ENCODE measurements around the gene DLX3. TPM values are rescaled to one million over a fixed set of nuclear protein-coding genes. Genes with fewer than 3 reads are reported as not detected.

Gene DLX3
- polyA plus RNA-seq, 3 donors = not detected

DNA sequence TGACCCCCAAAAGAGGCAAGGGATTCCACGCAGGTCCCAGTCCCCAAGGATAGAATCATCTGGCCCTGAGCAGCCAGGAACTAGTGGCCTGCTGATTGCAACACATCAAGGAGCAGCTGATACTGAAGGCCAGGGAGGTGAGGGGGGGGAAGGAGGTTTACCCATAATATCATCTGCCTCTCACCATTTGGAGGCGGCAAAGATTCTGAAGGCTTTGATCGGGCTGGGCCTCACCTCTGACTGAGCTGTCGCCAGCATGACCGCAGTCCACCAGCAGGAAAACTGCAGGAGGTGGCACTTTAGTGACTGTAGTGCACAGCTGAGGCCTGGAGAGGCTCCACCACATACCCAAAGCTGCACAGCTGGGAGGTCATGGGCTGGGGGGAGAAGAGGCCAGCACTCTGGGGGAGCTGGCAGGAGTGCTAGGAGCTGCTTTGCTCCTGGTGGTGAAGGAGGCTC, 40.4 kb upstream of the DLX3 start:
- H3K4me2 ChIP-seq (replicated peaks; ENCODE audit: extremely low read depth, low read length, poor library complexity, severe bottlenecking) = no peak overlapping the region
- H3K9me3 Mint-ChIP-seq = peaks cover 0 to 3% (median 0%) of the 10 kb centered on the region in 7 donors

DNA sequence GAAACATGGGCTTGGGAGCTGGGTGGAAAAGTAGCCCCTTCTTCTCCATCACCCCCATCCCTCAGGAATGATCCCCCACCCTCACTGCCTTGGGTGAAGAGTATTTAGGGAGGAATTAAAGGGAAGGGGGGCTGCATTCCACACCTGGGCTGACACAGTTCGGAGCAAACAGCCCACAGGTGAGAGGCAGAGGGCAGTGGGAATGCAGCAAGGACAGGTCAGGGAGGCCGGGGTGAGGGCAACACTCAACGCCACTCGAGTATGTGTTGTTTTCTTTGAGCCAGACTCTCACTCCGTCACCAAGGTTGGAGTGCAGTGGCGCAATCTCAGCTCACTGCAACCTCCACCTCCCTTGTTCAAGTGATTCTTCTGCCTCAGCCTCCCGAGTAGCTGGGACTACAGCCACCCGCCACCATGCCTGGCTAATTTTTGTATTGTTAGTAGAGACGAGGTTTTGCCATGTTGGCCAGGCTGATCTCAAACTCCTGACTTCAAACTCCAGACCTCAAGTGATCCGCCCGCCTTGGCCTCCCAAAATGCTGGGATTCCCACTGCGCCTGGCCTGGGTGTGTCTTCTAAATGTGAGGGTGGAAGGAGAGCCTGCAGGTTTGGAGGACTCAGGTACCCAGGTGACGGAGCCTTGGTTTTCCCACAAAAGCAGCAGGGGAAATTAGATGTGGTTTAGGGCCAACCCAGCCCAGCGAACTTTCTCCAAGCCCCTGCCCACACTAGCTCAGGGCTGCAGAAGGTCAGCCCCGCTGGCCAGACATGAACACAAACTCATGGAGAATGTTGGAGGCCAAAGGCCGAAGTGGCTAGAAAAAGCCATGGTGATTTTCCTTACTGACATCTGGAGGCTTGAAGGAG, 39.7 kb upstream of the DLX3 start:
- H3K27me3 ChIP-seq (ENCODE audit: control insufficient read depth in 2 of 2, insufficient read depth in 2 of 2, low read length in 2 of 2) = no peaks in the 10 kb centered on the region
- Mint-ChIP-seq H3K27ac (no peak overlapping the region), H3K9me3 (peaks cover 0 to 3% (median 0%) of the 10 kb centered on the region in 7 donors), H3K36me3 (no peaks in the 10 kb centered on the region), H3K4me1 (no peaks in the 10 kb centered on the region), H3K27me3 (ENCODE audit: low read depth in 3 of 3) (peaks cover 8 to 17% (median 12%) of the 10 kb centered on the region in 3 donors), H3K4me3 (no peak overlapping the region)
- no peak overlapping the region for H2AFZ ChIP-seq (ENCODE audit: insufficient read depth, low read depth, low read length, poor library complexity, severe bottlenecking)
- H3K36me3 ChIP-seq (replicated peaks in 1 of 2; ENCODE audit: control insufficient read depth in 1 of 2, insufficient read depth in 2 of 2, low read length in 2 of 2) = no peaks in the 10 kb centered on the region
- no peak overlapping the region for H3K27ac ChIP-seq (ENCODE audit: low read depth in 1 of 2, low read length in 2 of 2)
- H3K4me2 ChIP-seq (replicated peaks; ENCODE audit: extremely low read depth, low read length, poor library complexity, severe bottlenecking) = no peak overlapping the region
- no peaks in the 10 kb centered on the region for H3K4me1 ChIP-seq (ENCODE audit: control insufficient read depth in 1 of 2, insufficient read depth in 2 of 2, low read length in 2 of 2)
- H3K9ac ChIP-seq (ENCODE audit: insufficient read depth, low read length, poor library complexity, severe bottlenecking) = no peak overlapping the region
- 71% methylated on average over 8 of the region's 16 CpGs for WGBS (ENCODE audit: insufficient coverage)
- no peaks in the 10 kb centered on the region for H3K79me2 ChIP-seq (ENCODE audit: insufficient read depth, low read length)
- TF ChIP-seq, protein P1, sequence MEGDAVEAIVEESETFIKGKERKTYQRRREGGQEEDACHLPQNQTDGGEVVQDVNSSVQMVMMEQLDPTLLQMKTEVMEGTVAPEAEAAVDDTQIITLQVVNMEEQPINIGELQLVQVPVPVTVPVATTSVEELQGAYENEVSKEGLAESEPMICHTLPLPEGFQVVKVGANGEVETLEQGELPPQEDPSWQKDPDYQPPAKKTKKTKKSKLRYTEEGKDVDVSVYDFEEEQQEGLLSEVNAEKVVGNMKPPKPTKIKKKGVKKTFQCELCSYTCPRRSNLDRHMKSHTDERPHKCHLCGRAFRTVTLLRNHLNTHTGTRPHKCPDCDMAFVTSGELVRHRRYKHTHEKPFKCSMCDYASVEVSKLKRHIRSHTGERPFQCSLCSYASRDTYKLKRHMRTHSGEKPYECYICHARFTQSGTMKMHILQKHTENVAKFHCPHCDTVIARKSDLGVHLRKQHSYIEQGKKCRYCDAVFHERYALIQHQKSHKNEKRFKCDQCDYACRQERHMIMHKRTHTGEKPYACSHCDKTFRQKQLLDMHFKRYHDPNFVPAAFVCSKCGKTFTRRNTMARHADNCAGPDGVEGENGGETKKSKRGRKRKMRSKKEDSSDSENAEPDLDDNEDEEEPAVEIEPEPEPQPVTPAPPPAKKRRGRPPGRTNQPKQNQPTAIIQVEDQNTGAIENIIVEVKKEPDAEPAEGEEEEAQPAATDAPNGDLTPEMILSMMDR (IDR thresholded peaks at IDR 0.05) = no peak
- DNase-seq = no peak
- intact Hi-C loops (cut with micrococcal nuclease) = no loop called here
- no peak overlapping the region for H3K4me3 ChIP-seq (replicated peaks in 1 of 3; ENCODE audit: low read depth in 2 of 3, low read length in 3 of 3)
- H4K20me1 ChIP-seq (ENCODE audit: insufficient read depth, low read length) = no peaks in the 10 kb centered on the region
- no peaks in the 10 kb centered on the region for H3K9me3 ChIP-seq (replicated peaks in 1 of 2; ENCODE audit: control insufficient read depth in 1 of 2, insufficient read depth in 1 of 2, low read length in 2 of 2)

More for the DNA sequence above, 40.4 kb upstream of the DLX3 start:
- H3K4me3 ChIP-seq (replicated peaks in 1 of 3; ENCODE audit: low read depth in 2 of 3, low read length in 3 of 3) = no peak overlapping the region
- no peaks in the 10 kb centered on the region for H3K36me3 ChIP-seq (replicated peaks in 1 of 2; ENCODE audit: control insufficient read depth in 1 of 2, insufficient read depth in 2 of 2, low read length in 2 of 2)
- H3K27ac ChIP-seq (ENCODE audit: low read depth in 1 of 2, low read length in 2 of 2) = no peak overlapping the region
- no peaks in the 10 kb centered on the region for H3K79me2 ChIP-seq (ENCODE audit: insufficient read depth, low read length)
- no peaks in the 10 kb centered on the region for H3K9me3 ChIP-seq (replicated peaks in 1 of 2; ENCODE audit: control insufficient read depth in 1 of 2, insufficient read depth in 1 of 2, low read length in 2 of 2)
- Mint-ChIP-seq H3K27ac (peak overlapping the region in 2 of 7 donors; percentile 5 to 44), H3K4me1 (no peaks in the 10 kb centered on the region), H3K4me3 (no peak overlapping the region), H3K27me3 (ENCODE audit: low read depth in 3 of 3) (peaks cover 8 to 12% (median 12%) of the 10 kb centered on the region in 3 donors), H3K36me3 (no peaks in the 10 kb centered on the region)
- H3K27me3 ChIP-seq (ENCODE audit: control insufficient read depth in 2 of 2, insufficient read depth in 2 of 2, low read length in 2 of 2) = no peaks in the 10 kb centered on the region
- intact Hi-C loops (cut with micrococcal nuclease) = no loop called here
- no peak overlapping the region for H3K9ac ChIP-seq (ENCODE audit: insufficient read depth, low read length, poor library complexity, severe bottlenecking)
- H3K4me1 ChIP-seq (ENCODE audit: control insufficient read depth in 1 of 2, insufficient read depth in 2 of 2, low read length in 2 of 2) = no peaks in the 10 kb centered on the region
- TF ChIP-seq, protein P1 (IDR thresholded peaks at IDR 0.05) = no peak
- no peak for DNase-seq
- 94% methylated on average over 4 of the region's 5 CpGs for WGBS (ENCODE audit: insufficient coverage)
- no peaks in the 10 kb centered on the region for H4K20me1 ChIP-seq (ENCODE audit: insufficient read depth, low read length)
- H2AFZ ChIP-seq (ENCODE audit: insufficient read depth, low read depth, low read length, poor library complexity, severe bottlenecking) = no peak overlapping the region
